ENCODE data around the gene KAZN. TPM values are rescaled to one million over a fixed set of nuclear protein-coding genes. Genes with fewer than 3 reads are reported as not detected.

KAZN gene
- total and polyA plus RNA-seq, 10 donors: 20.0 to 245 (median 144) TPM

- no peaks in the 10 kb centered on the region for H3K9me3 ChIP-seq
- intact Hi-C loops (cut with DNase I; ENCODE audit: low total_unique reads): no loop called here
- 93 to 95% (median 93%) methylated on average over 10 to 16 of the region's 16 CpGs for WGBS, 5 donors
- peaks cover 8 to 30% (median 18%) of the 10 kb centered on the region in 6 donors for H3K4me1 ChIP-seq
- H3K36me3 ChIP-seq: peaks cover 0 to 9% (median 0%) of the 10 kb centered on the region in 6 donors
- peak; percentile 72 for DNase-seq
- H3K4me3 ChIP-seq: no peak overlapping the region
- TF ChIP-seq POLR2A (IDR thresholded peaks at IDR 0.05) (no peak), POLR2AphosphoS5 (IDR thresholded peaks at IDR 0.05) (no peak)
- TF ChIP-seq, protein P1, sequence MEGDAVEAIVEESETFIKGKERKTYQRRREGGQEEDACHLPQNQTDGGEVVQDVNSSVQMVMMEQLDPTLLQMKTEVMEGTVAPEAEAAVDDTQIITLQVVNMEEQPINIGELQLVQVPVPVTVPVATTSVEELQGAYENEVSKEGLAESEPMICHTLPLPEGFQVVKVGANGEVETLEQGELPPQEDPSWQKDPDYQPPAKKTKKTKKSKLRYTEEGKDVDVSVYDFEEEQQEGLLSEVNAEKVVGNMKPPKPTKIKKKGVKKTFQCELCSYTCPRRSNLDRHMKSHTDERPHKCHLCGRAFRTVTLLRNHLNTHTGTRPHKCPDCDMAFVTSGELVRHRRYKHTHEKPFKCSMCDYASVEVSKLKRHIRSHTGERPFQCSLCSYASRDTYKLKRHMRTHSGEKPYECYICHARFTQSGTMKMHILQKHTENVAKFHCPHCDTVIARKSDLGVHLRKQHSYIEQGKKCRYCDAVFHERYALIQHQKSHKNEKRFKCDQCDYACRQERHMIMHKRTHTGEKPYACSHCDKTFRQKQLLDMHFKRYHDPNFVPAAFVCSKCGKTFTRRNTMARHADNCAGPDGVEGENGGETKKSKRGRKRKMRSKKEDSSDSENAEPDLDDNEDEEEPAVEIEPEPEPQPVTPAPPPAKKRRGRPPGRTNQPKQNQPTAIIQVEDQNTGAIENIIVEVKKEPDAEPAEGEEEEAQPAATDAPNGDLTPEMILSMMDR (IDR thresholded peaks at IDR 0.05 in 8 of 11, conservative IDR thresholded peaks at IDR 0.05 in 3 of 11): no peak
- H3K27ac ChIP-seq: no peak overlapping the region
- peaks cover 0 to 5% (median 0%) of the 10 kb centered on the region in 7 donors for H3K27me3 ChIP-seq (replicated peaks in 1 of 7)
Measured at GRCh38 chr1:15094056-15094455, 495.6 kb downstream of the KAZN start.

DNA sequence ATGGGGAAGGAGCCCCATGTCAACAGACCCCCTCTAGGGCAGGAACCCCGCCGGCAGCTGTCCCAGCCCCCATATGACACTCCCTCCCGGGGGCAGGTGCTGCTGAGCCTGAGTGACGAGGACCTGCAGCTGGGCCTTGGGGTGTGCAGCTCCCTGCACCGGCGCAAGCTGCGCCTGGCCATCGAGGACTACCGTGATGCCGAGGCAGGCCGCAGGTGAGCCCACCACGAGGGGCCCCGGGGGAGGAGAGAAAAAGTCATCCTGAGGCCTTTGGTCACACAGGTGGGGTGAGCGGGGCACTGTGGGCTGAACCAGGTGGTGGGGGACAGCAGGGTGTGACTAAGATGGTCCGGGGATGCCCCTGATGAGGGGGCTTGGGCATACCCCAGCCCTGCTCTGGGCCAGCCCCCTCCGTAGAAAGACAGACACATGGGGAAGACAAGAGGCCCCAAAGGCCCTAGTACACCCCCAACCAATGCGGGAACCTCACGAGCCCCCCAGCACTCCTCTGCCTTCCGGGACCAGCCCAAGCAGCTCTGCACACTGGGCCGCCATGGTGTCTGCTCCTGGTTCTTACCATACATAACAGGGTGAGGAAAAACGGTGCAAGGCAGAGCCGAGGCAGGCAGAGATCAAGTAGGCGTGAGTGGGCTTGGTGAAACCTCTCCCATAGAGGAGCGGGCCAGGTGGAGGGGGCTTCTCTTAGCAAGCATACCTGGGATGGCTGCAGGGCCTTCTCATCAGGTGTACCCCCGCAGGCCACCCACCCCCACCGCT lies 496.4 kb downstream of the KAZN start:
- TF ChIP-seq POLR2A (IDR thresholded peaks at IDR 0.05): no peak
- TF ChIP-seq POLR2AphosphoS5 (IDR thresholded peaks at IDR 0.05): no peak
- TF ChIP-seq, protein P1 (IDR thresholded peaks at IDR 0.05 in 8 of 11, conservative IDR thresholded peaks at IDR 0.05 in 3 of 11): no peak
- intact Hi-C loops (cut with DNase I; ENCODE audit: low total_unique reads): no loop called here
- H3K27ac ChIP-seq: no peak overlapping the region
- 78 to 92% (median 88%) methylated on average over 21 to 26 of the region's 26 CpGs for WGBS, 5 donors
- H3K9me3 ChIP-seq: no peaks in the 10 kb centered on the region
- peaks cover 5 to 30% (median 11%) of the 10 kb centered on the region in 6 donors for H3K4me1 ChIP-seq
- no peak overlapping the region for H3K4me3 ChIP-seq
- peak; percentile 69 for DNase-seq
- peaks cover 0 to 9% (median 0%) of the 10 kb centered on the region in 7 donors for H3K27me3 ChIP-seq (replicated peaks in 1 of 7)
- H3K36me3 ChIP-seq: peaks cover 0 to 9% (median 0%) of the 10 kb centered on the region in 6 donors

- no peak overlapping the region for H3K4me3 ChIP-seq
- no peak for TF ChIP-seq POLR2A (IDR thresholded peaks at IDR 0.05)
- no peak for TF ChIP-seq POLR2AphosphoS5 (IDR thresholded peaks at IDR 0.05)
- TF ChIP-seq, protein P1 (IDR thresholded peaks at IDR 0.05 in 8 of 11, conservative IDR thresholded peaks at IDR 0.05 in 3 of 11): no peak
Measured at GRCh38 chr1:15095496-15095875, 497.0 kb downstream of the KAZN start.

GRCh38 chr1:15096293-15096692 lies 497.8 kb downstream of the KAZN start:
- WGBS, 5 donors: 83 to 91% (median 90%) methylated on average over 7 of the region's 7 CpGs
- H3K27me3 ChIP-seq (replicated peaks in 1 of 7): peaks cover 0 to 21% (median 0%) of the 10 kb centered on the region in 7 donors
- H3K4me1 ChIP-seq: peaks cover 0 to 27% (median 8%) of the 10 kb centered on the region in 6 donors
- H3K4me3 ChIP-seq: no peak overlapping the region
- TF ChIP-seq POLR2A (IDR thresholded peaks at IDR 0.05) (no peak), POLR2AphosphoS5 (IDR thresholded peaks at IDR 0.05) (no peak)
- TF ChIP-seq, protein P1 (IDR thresholded peaks at IDR 0.05 in 8 of 11, conservative IDR thresholded peaks at IDR 0.05 in 3 of 11): no peak
- intact Hi-C loops (cut with DNase I; ENCODE audit: low total_unique reads): no loop called here
- H3K27ac ChIP-seq: no peak overlapping the region
- no peaks in the 10 kb centered on the region for H3K9me3 ChIP-seq
- DNase-seq: peak; percentile 50
- peaks cover 0 to 9% (median 0%) of the 10 kb centered on the region in 6 donors for H3K36me3 ChIP-seq

More at GRCh38 chr1:15095496-15095875, 497.0 kb downstream of the KAZN start:
- intact Hi-C loops (cut with DNase I; ENCODE audit: low total_unique reads): no loop called here
- Histone ChIP-seq H3K36me3 (peaks cover 0 to 9% (median 0%) of the 10 kb centered on the region in 6 donors), H3K4me1 (peaks cover 0 to 30% (median 10%) of the 10 kb centered on the region in 6 donors), H3K9me3 (no peaks in the 10 kb centered on the region), H3K27ac (no peak overlapping the region), H3K27me3 (replicated peaks in 1 of 7) (peaks cover 0 to 13% (median 0%) of the 10 kb centered on the region in 7 donors)
- 49 to 64% (median 55%) methylated on average over 6 of the region's 6 CpGs for WGBS, 5 donors
- DNase-seq: no peak
